Measurements from ENCODE around the gene MYBBP1A.

DNA sequence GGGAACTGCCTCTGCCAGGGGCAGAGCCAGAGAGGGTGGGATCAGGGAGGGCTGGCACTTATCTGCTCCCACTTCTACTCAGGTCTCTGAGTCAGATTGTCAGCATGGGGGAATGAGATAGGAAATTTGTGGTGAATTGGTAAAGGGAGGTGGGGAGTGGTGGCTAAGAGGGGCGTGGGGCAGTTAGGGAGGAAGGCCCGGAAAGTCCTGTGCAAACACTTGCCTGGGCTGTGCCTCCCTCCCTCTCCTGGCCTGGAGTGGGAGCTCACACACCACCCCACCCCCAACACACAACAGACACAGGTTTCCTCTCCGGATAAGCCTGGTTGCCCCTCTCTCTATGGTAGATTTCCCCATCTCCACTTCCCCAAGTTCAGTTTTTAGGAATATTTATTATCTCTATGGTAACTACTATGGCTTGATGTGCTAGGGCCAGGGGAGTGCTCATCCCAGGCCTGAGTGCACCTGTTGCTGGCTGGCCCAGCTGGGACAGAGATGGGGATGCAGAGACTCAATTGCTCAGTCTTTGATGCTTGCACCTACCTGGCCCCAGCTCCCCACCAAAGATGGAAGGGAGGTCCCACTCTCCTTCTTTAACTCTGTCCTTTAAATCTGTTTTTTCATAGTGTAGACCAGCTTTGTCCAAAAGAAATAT is 53.8 kb downstream of the MYBBP1A start:
- no peak for TF ChIP-seq CTCF (IDR thresholded peaks at IDR 0.05; ENCODE audit: insufficient read depth, low read length)
- no peak for TF ChIP-seq POLR2AphosphoS5 (IDR thresholded peaks at IDR 0.05; ENCODE audit: low read depth)
- TF ChIP-seq SPI1 (IDR thresholded peaks at IDR 0.05; ENCODE audit: borderline replicate concordance, low read depth) = no peak
- no peak for TF ChIP-seq REST (IDR thresholded peaks at IDR 0.05; ENCODE audit: insufficient replicate concordance, low read depth)
